GM12891 (cell line): ENCODE data around the gene UBL4B.
"Not testable (repeated sequence)": the region's sequence is repeated elsewhere in the genome, so short reads cannot be mapped to it uniquely, and the experiment has no call there.

Experiments
- DNase-seq: peaks from one replicate; pipeline ENCODE4 v3.0.0; 2011; ENCODE audit warnings: low spot score; ENCODE audit not compliant: insufficient read length
- FAIRE-seq: peaks from 2 replicates; lab custom pipeline; 2011; peaks lifted over from hg19 to GRCh38; lab: Jason Lieb, UNC
- PAX5 ChIP-seq: IDR thresholded peaks from 2 replicates; pipeline ENCODE4 v1.6.1; 2011; ENCODE audit warnings: low read length, moderate library complexity, mild to moderate bottlenecking; ENCODE audit not compliant: insufficient read depth, severe bottlenecking
- POLR2A ChIP-seq: IDR thresholded peaks from 2 replicates; pipeline ENCODE4 v1.6.1; 2011; ENCODE audit warnings: low read depth, low read length, control low read depth
- POLR2AphosphoS5 ChIP-seq: IDR thresholded peaks from 2 replicates; pipeline ENCODE4 v1.6.1; 2011; ENCODE audit warnings: low read depth, low read length, control low read depth
- POU2F2 ChIP-seq: IDR thresholded peaks from 2 replicates; pipeline ENCODE4 v1.6.1; 2011; ENCODE audit warnings: low read depth, mild to moderate bottlenecking, control low read depth, low read length, moderate library complexity
- SPI1 ChIP-seq: IDR thresholded peaks from 2 replicates; pipeline ENCODE4 v1.6.1; 2011; ENCODE audit warnings: low read depth, low read length, control low read depth
- TAF1 ChIP-seq: IDR thresholded peaks from 2 replicates; pipeline ENCODE4 v1.6.1; 2011; ENCODE audit warnings: low read depth, low read length, control low read depth

Gene UBL4B

DNA sequence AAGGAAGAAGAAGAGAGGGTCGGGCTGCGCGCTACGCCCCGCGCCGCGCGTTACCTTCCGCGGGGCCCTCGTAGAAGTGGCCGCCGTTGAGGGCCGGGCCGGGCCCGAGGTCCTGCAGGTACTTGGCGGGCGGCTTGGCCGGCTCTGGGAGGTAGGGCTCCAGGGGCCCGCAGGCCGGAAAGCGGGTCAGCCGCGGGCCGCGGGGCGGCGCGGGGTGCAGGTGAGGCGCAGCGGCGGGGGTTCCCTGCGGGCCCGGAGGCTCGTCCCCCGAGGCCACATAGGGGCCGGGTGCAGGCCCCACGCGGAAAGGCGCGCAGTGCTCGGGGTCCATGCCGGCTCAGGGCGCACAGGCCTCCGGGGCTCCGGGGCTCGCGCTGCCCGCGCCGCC, 42.0 kb upstream of the UBL4B start:
- TF ChIP-seq TAF1 (no peak), POLR2AphosphoS5 (no peak)
- DNase-seq (no peak), FAIRE-seq (no peak)

DNA sequence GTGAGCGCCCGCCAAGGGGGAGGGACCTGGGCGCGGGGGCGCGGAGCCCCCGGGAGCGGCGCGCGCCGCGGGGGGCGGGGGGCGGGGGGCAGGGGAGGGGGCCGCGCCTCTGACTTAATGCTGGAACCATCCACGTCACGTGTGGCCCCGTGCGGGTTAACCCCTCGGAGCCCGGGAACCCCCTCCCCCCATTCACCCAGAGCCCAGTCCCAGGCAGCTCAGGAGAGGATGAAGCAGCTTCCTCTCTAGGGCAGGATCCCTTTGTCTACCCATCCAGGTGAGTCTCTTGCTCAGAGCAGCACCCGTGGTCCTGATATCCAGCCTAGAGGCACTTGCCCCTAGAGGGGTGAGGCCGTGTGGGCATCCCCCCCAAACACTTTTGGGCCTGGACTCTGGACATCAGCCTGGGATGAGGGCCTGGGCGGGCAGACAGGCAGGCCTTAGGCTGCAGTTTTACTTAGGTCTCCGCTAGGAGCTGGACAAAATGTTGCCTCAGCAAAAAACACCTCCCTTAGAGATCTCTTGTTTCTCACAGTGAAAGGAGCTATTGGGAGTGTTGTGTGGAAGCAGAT, 41.5 kb upstream of the UBL4B start, which contains the start of gene ALX3:
TSS of gene ALX3 (minus strand) at position 2 of the 572 bp plus-strand sequence. CDS start 60 bp downstream, outside the sequence.
- no peak for TF ChIP-seq SPI1
- no peak for TF ChIP-seq POLR2A
- no peak for TF ChIP-seq POLR2AphosphoS5
- TF ChIP-seq TAF1 = no peak
- no peak for TF ChIP-seq POU2F2
- TF ChIP-seq PAX5 = no peak
- DNase-seq (no peak), FAIRE-seq (no peak)

DNA sequence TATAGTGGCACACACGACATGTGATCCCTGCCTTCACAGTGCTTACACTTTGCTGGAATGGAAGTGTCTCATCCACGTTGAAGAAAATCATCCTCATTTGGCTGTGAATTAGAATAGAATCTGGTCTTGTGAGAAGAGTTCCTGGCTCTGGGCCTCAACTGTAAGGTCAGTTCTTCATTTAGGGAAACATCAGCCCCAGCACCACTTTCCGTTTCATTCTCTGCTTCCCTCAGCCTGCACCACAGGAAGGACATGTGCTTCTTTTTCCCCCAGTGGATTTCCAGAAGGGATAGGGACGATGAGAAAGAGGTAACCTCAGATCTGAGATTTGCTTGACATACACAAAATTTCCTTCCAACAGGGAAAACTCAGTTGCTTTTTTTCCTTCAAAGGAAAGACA, 38.1 kb upstream of the UBL4B start:
- FAIRE-seq = no peak
- TF ChIP-seq POLR2A (no peak), POU2F2 (no peak), POLR2AphosphoS5 (no peak), SPI1 (no peak), TAF1 (no peak), PAX5 (no peak)
- no peak for DNase-seq

DNA sequence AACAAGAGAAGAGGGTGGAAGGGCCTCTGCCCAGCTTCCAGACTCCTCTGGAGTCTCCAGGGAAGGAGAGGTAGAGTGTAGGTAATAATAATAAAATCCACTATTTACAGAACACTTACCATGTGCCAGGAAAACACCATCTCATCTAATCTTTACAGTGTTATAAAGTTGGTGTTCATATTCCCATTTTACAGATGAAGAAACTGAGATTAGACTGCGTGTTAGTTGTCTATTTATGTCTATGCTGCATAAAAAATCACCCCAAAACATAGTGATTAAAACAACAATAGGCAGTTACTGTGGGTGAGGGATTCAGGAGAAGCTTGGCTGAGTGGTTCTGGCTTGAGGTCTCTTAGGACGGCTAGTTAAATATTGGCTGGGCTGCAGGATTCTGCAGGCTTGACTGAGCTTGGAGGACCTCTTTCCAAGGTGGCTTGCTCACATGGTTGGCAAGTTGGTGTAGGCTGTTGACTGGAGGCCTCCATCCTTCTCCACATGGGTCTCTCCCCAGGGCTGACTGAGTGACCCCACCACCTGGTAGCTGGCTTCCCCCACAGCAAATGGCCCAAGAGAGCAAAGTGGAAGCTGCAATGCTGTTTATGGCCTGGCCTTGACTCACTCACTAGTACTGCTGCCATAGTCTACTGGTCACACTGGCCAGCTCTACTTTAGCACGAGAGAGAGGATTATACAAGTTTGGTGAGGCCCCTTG, 35.3 kb upstream of the UBL4B start:
- no peak for DNase-seq
- FAIRE-seq = no peak
- TF ChIP-seq POU2F2 (no peak), SPI1 (no peak), POLR2A (no peak), TAF1 (no peak), PAX5 (no peak), POLR2AphosphoS5 (no peak)

DNA sequence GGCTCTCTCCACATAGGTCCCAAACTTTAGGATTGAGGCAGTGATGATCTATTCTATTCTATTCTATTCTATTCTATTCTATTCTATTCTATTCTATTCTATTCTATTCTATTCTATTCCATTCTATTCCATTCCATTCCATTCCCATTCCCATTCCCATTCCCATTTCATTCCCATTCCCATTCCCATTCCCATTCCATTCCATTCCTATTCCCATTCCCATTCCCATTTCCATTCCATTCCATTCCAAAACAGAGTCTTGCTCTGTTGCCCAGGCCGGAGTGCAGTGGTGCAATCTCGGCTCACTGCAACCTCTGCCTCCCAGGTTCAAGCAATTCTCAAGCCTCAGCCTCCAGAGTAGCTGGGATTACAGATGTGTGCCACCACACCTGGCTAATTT, 32.2 kb upstream of the UBL4B start:
- not testable (repeated sequence) for DNase-seq, FAIRE-seq

DNA sequence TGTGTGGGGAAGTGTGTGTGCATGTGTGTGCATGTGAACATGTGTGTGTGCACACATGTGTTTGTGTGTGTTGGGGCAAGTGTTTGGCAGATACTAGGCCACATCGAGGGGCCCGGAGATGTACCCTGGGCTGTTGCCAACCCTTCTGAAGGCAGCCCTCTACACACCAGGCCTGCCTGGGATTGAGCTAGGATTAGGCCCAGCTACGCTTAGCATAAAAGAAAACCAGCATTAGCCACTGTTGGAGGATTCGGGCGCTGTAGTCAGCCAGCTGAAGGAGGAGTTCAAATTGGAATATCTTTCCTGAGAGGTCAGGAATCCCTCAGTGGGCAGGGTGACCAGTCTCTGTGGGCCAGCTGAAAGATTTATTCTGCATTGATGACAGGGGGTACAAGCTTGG, 31.2 kb upstream of the UBL4B start:
- DNase-seq = no peak
- TF ChIP-seq POLR2AphosphoS5 (no peak), TAF1 (no peak), PAX5 (no peak), POLR2A (no peak), SPI1 (no peak), POU2F2 (no peak)
- no peak for FAIRE-seq

DNA sequence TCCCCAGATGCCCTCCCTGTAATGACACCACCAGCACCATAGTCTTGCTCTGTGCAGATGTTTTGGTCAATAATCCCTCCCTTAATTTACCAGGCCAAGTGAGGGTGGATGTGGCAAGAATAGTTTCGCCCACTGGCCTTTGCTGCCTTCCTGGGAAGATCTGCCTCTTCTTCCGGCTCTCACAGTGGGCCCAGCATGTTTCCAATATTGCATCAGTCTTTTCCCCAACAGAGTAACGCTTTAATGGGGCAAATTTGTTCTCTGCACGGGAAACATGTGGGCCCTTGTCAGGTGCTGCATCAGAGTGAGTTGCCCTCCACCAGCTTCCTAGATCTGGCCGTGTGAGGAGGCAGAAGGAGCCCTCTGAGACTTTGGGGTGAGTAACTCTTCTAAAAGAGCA, 29.8 kb upstream of the UBL4B start:
- TF ChIP-seq POLR2AphosphoS5 = no peak
- no peak for TF ChIP-seq POLR2A
- no peak for TF ChIP-seq POU2F2
- no peak for TF ChIP-seq TAF1
- TF ChIP-seq SPI1 = no peak
- DNase-seq (no peak), FAIRE-seq (no peak)

DNA sequence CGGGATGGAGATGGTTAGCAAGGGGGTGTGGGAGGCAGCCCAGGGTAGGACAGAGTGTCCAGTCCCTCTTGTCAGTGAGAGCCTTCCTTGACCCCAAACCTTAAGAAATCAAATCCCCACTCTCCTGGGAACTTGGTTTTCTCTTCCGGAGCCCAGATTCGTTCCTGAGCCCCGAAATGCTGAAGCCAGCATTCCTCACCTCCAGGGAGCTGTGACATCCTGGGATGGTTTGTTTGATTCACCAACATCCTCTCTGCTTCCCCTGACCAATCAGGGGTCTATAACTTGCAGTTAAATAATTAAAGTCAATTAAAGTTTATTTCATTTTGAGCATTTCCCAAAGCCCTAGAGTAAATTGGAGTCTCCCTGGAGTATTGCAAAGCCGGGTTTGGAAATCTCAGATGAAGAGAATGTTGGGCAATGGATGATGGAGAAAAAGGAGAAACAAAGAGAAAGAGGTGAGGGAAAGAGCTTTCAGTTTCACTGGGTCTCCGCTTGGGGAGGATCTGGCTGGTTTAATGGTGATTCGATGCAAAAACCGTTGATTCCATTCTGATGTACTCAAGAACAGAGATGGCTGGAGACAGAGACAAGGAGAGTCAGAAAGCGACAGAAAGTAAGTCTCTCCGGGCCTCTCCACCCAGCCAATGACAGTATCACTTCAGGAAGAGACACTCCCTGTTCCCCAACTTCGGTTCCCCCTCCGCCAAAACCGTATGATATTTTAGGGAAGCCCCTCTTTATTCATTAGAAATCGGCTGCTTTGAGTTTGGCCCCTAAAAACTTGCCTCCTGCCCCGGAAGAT, 29.0 kb upstream of the UBL4B start:
- DNase-seq = no peak
- no peak for FAIRE-seq
- TF ChIP-seq POLR2AphosphoS5 = no peak
- TF ChIP-seq POU2F2 = no peak
- TF ChIP-seq PAX5 = no peak
- TF ChIP-seq POLR2A = no peak
- TF ChIP-seq SPI1 = no peak
- TF ChIP-seq TAF1 = no peak

DNA sequence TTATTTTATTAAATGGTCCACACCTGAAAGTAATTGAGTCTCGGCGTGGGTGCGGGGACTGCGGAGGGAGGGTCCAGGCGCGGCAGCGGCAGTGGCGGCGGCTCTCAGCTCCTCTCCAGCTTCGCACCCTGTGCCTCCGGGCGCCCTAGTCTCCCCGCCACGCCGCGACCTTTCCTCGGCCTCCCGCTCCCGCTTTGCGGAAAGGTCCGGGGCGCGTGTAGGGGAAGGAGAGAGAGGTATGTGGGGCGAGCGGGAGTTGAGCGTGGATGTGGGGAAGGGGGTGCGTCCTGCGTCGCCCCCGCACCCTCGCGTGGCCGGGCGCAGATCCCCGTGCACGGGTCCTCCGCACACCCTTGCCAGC, 28.4 kb upstream of the UBL4B start:
- TF ChIP-seq PAX5 (no peak), TAF1 (no peak), POLR2AphosphoS5 (no peak), POU2F2 (no peak), POLR2A (no peak), SPI1 (no peak)
- no peak for FAIRE-seq
- no peak for DNase-seq
